Measurements from ENCODE around the gene EDNRA.
"Not testable (repeated sequence)": the region's sequence is repeated elsewhere in the genome, so short reads cannot be mapped to it uniquely, and the experiment has no call there.

The EDNRA gene

DNA sequence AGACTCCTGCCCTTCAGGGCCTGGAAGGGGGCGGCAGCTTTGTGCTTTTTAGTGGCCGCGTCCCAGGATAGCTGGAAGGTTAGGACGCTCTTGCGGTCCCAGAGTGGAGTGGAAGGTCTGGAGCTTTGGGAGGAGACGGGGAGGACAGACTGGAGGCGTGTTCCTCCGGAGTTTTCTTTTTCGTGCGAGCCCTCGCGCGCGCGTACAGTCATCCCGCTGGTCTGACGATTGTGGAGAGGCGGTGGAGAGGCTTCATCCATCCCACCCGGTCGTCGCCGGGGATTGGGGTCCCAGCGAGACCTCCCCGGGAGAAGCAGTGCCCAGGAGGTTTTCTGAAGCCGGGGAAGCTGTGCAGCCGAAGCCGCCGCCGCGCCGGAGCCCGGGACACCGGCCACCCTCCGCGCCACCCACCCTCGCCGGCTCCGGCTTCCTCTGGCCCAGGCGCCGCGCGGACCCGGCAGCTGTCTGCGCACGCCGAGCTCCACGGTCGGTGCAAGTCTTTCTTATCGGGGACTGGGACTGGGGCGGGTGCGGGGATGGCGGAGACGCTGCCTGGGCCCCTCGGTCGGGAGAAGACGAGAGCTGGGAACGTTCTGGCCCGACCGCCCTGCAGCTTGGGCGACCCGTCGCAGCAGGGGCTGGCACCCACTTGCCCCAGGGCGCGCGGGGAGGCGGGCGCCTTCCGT is at the start of gene EDNRA:
Gene EDNRA, plus strand, starts transcription at position 207 of the 686 bp plus-strand sequence. CDS start 4,585 bp downstream, outside the sequence.
- no peak for DNase-seq

- DNase-seq: not testable (repeated sequence)
These were observed 46.5 kb upstream of the EDNRA start for GRCh38 chr4:147434370-147434769.

GRCh38 chr4:147440442-147440841 is 40.5 kb upstream of the EDNRA start:
- DNase-seq: no peak

- no peak for DNase-seq
These were observed 33.1 kb upstream of the EDNRA start for GRCh38 chr4:147447786-147448185.

- no peak for DNase-seq
These were observed 27.2 kb upstream of the EDNRA start for GRCh38 chr4:147453561-147454141.

GRCh38 chr4:147456706-147457105 is 24.2 kb upstream of the EDNRA start:
- no peak for DNase-seq

DNA sequence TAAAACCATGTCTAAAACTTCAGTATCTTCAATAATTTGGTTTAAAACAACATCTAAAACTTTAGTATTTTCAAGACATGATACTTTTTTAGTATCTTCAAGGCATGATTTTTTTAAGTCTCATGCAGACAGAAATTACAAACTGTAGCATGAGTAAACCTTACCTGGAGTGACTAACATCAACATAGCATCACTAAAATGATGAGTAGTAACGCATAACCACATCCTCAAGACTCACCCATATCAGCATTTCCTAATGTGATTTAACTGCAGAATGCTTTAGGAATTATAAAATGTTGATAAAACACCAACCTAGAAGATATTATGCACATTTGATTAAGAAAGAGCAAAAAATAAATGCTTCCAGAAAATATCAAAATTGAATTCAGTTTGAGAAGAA is 19.7 kb upstream of the EDNRA start:
- DNase-seq: no peak

DNA sequence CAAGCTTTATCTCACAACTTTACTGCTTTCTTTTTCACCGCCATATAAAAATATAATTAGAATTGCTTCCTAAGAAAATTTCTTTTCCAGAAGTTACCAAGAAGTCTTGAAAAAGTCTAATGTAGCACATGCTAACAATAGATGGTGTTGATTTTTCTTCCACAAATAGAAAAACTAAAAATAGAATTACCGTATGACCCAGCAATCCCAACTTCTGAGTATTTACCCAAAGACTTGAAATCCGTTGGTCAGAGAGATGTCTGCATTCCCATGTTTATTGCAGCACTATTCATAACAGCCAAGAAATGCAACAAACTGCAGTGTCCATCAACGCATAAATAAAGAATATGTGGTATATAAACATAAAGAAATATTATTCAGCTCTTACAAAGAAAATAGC is 17.8 kb upstream of the EDNRA start:
- no peak for DNase-seq

- no peak for DNase-seq
These were observed 15.4 kb upstream of the EDNRA start for GRCh38 chr4:147465461-147465860.

GRCh38 chr4:147477439-147477838 is 3.5 kb upstream of the EDNRA start:
- no peak for DNase-seq

- no peak for DNase-seq
These were observed 1.5 kb upstream of the EDNRA start for GRCh38 chr4:147479376-147479775.

- DNase-seq: no peak
These were observed 1.1 kb upstream of the EDNRA start for GRCh38 chr4:147479786-147480185.

GRCh38 chr4:147480502-147480890 is 401 bp upstream of the EDNRA start:
- no peak for DNase-seq

- DNase-seq: no peak
These were observed 746 bp downstream of the EDNRA start for GRCh38 chr4:147481577-147482109.

GRCh38 chr4:147482281-147482680 is 1.4 kb downstream of the EDNRA start:
- DNase-seq: no peak

GRCh38 chr4:147485167-147485566 is 4.3 kb downstream of the EDNRA start:
- DNase-seq: no peak

DNA sequence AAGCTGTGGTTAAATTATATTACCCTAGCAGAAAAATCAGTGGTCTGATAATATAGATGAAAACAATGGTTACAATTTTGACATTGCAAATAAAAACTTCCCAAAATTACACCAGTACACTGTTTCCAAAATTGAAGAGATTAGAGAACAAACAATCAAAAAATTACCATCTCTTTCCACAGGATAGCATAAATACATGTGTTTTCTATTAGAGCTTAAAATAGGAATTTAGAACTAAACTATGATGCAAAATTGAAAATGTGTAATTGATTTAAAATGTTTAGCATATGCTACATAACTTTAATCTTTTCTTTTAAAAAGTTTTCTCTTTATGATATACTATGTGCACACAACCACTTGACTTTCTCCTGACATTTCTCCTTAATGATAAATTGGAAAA is 6.7 kb downstream of the EDNRA start:
- no peak for DNase-seq

- DNase-seq: no peak
These were observed 7.7 kb downstream of the EDNRA start for GRCh38 chr4:147488556-147488955.

DNA sequence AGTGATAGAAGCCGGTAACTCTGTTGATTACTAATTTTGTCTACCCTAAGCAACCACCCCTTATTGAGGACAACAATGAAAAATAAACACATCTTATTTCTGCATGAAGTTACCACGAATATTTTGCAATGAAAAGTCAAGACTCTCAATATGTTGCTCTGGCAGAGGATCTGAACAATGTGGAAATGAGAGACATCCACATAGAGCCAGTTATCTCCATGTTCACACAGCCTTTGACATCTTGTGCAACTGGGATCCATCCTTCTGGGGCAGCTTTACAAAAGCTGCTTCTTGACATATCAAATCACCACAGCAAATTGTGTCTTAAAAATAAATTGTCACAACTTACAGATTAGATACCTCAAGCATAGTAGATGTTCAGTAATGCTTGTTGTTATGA is 10.2 kb downstream of the EDNRA start:
- no peak for DNase-seq

- DNase-seq: no peak
These were observed 11.4 kb downstream of the EDNRA start for GRCh38 chr4:147492306-147492705.

- DNase-seq: no peak
These were observed 11.9 kb downstream of the EDNRA start for GRCh38 chr4:147492761-147493160.

GRCh38 chr4:147493307-147493706 is 12.4 kb downstream of the EDNRA start:
- DNase-seq: no peak

- no peak for DNase-seq
These were observed 13.4 kb downstream of the EDNRA start for GRCh38 chr4:147494301-147494700.

DNA sequence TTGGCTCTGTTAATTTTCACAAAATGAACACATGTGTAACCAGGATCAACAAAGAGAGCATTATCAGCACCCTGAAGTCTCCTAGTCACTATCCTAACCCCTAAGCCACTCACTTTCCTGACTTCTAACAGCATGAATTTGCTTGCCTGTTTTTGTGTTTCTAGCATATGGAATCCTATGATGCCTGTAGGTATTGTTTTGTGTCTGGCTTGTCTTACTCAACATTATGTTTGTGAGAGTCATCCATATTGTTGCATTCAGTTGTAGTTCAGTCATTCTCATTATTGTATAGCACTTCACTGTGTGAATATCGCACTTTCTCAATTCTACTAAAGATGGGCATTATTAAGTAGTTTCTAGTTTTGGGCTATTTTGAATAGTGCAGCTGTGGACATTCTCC is 15.6 kb downstream of the EDNRA start:
- no peak for DNase-seq

Measured in SIG-M5 (cell line).